HG03565 (cell line): ENCODE data around the gene TJAP1.

Source experiments
- ATAC-seq: cut with Tn5 transposase; IDR thresholded peaks from one replicate; pipeline ENCODE4 v1.9.1; 2021; ENCODE audit warnings: mild to moderate bottlenecking, moderate library complexity; ENCODE audit not compliant: unreplicated experiment

Gene TJAP1

DNA sequence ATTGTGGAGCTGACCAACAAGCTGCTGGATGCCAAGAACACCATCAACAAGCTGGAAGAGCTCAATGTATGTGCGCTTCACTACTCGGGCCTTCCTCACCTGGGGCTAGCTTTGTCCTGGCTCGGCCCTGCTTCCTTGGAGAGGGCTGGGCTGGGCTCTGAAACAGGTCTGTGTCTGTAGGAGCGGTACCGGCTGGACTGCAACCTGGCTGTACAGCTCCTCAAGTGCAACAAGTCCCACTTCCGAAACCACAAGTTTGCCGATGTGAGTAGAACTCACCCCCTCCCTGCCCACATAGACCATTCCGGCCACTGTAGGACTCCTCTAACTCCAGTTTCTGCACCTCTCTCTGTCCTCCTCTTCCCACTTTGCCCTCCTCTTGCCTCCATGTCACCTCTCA lies 26.1 kb downstream of the TJAP1 start:
- ATAC-seq = no peak

DNA sequence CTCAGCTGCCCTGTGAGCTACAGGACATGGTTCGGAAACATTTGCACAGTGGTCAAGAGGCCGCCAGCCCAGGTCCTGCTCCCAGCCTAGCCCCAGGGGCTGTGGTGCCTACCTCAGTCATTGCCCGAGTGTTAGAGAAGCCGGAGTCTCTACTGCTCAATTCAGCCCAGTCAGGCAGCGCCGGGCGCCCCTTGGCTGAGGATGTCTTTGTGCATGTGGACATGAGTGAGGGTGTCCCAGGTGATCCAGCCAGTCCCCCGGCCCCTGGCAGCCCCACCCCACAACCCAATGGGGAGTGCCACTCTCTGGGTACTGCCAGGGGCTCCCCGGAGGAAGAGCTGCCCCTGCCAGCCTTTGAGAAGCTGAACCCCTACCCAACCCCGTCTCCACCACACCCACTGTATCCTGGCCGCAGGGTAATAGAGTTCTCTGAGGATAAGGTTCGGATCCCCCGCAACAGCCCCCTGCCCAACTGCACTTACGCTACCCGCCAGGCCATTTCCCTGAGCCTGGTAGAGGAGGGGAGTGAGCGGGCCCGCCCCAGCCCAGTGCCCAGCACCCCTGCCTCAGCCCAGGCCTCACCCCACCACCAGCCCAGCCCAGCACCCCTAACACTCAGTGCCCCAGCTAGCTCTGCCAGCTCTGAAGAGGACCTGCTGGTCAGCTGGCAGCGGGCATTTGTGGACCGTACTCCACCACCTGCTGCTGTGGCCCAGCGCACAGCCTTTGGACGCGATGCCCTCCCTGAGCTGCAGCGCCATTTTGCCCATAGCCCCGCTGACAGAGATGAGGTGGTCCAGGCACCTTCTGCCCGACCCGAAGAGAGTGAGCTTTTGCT lies 27.6 kb downstream of the TJAP1 start:
- no peak for ATAC-seq

GRCh38 chr6:43505718-43506117 lies 28.3 kb downstream of the TJAP1 start:
- ATAC-seq = no peak

DNA sequence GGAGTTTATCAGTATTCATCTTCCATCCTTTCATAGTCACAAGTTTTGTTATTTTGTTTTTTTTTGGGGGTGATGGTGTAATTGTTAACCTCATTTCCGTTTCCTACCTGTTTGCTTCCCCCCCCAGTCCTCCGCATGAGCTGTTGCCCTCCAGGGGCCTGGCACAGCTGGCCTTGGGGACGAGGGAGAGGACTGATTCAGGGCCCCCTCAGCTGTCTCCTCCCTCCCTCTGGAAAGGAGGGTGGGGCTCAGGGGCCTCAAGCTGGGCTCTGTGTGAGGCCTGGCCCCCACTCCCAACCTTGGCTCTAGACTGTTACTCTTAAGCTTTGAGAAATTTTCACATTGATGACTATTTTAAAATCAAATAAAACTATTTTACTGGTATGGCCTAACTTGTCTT lies 28.8 kb downstream of the TJAP1 start:
- ATAC-seq = no peak

DNA sequence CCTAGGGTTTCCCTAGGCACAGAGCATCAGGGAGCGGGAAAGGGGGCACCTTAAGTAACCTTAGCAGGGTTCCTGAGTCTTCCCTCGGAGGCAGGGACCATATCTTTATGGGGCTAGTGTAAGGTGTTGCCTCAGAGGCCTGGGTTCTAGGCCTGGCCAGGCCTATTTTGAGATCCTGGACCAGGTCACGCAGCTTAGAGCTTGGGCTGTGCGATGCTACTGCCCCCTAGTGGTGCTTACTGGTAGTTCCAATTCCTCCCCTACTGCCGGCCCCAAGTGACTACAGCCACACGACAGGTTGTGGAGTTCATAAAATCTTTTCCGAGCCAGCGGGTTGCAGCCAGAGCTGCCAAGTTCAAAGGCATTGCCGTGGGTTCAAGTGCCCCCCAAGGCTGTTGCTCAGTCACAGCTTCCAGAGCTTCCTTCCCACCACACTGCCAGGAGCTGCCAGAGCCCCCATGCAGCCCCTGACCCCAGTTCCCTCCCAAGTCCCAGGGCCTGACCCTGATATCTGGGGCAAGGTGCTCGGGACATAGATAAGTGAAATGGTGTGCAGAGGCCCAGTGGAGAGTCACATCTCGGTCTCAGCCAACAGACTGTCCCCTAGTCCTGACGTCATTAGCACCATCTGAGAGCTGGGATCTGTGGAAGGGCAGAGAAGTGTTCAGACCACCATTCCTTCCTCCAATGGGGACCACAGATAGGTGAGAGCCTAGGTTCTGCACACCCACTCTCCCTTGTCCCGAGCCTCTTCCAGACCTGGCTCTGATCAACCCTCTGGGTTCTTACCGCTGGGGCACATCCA lies 29.5 kb downstream of the TJAP1 start:
- ATAC-seq = no peak

DNA sequence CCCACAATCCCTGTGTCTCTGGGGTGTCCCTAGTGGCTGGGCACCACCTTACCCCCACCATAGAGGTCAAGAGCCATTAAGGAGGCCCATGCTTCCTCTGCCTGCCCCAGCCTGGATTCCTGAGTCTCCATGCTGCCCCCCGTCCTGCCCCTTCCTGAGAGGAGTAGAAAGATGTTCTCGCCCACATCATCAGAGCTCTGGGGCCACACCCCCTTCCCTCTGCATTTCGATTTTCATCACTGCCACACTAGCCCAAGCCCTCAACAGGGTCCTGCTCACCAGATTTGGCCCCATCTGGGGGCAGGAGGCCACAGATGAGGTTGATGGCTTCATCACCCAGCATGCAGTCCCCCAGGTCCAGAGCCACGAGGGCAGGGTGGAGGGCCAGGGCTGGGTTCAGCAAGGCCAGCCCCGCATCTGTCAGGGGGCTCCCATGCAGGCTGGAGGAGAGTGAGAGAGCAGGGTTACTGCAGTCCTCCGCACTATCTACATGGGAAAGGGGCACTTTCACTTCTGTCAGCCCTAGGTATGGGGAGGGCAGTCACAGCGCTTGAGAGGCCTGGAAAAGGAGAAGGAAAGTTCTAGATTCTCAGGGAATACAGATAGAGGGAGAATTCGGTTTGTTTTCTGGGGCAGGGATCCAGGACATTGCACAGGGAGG lies 31.2 kb downstream of the TJAP1 start:
- no peak for ATAC-seq

- no peak for ATAC-seq
These were observed 32.0 kb downstream of the TJAP1 start for GRCh38 chr6:43509142-43509983.

DNA sequence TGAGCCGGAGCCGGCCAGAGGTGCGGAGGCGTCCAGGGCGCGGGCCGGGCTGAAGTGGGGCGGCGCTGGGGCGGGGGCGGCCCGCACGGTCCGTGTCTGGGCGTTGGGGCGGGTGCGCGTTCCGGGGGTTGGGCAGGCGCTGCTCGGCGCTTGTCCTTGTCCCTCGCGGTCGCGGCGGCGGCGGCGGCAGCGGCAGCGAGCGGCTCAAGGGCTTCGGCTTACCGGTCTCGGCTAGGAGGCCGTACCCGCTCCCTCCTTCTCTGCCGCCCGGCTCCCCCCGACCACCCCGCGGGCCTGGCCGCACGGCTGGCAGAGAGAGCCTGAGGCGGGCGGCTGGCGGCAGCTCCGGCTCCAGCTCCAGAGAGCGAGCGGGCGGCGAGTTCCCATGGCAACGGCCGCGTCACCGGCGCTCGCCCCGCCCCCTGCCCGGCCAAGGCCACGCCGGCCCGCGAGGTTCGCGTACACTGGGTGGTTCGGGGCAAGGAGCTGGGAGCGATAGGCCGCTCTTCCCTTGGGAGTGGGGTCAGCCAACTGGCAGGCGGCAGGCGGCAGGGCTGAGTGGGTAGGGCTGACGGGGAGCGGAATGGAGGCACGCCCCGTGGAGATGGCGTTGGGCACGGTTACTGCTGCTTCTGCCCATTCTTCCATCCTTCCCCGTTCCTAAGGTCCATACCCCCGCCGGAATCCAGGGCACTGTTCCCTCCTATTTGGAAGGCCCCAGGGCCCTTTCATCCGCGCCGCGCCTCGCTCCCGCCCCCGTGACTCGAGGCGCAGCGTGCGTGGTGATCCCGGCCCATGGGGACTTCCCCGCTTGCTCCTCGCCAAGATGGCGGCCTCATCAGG lies 32.8 kb downstream of the TJAP1 start, which contains the start of gene LRRC73:
Gene LRRC73 (minus strand): TSS at position 363 of the 843 bp plus-strand sequence. CDS start 561 bp downstream, outside the sequence.
- no peak for ATAC-seq

- no peak for ATAC-seq
These were observed 33.4 kb downstream of the TJAP1 start for GRCh38 chr6:43510827-43511163.

- no peak for ATAC-seq
These were observed 34.5 kb downstream of the TJAP1 start for GRCh38 chr6:43511824-43512415.

DNA sequence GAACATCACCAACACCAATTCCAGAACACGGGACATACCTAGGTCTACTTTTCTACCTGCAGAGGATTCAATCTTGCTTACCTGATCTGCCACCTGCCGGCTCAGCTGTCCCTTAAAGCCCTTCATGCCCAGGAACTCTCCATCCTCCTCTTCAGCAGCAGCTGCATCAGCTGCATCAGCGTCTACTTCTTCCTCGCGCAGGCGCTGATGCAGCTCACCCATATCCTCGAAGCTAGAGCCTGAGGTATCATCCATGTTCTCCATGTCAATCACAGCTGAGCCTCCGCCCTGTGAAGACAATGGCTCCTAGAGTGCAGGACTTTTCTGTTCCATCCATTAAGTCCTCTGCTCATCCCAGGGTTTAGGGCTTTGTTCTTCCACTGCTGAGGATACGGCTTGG lies 38.4 kb downstream of the TJAP1 start:
- ATAC-seq = no peak

DNA sequence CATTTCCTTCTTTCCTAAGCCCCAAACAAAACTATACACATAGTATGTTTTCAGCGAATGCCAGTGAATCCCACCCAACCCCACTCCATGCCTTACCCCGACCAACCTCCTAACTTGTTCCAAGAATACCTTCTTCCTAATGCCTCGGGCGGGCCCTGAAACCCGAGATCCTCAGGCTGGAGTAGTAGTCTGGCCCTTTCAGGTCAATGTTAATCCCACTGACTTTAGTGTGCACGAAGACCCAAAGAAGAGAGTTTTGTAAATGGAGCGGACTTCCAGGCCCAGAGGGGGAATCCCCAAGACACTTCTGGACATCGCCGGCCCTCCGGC lies 39.0 kb downstream of the TJAP1 start:
- no peak for ATAC-seq

DNA sequence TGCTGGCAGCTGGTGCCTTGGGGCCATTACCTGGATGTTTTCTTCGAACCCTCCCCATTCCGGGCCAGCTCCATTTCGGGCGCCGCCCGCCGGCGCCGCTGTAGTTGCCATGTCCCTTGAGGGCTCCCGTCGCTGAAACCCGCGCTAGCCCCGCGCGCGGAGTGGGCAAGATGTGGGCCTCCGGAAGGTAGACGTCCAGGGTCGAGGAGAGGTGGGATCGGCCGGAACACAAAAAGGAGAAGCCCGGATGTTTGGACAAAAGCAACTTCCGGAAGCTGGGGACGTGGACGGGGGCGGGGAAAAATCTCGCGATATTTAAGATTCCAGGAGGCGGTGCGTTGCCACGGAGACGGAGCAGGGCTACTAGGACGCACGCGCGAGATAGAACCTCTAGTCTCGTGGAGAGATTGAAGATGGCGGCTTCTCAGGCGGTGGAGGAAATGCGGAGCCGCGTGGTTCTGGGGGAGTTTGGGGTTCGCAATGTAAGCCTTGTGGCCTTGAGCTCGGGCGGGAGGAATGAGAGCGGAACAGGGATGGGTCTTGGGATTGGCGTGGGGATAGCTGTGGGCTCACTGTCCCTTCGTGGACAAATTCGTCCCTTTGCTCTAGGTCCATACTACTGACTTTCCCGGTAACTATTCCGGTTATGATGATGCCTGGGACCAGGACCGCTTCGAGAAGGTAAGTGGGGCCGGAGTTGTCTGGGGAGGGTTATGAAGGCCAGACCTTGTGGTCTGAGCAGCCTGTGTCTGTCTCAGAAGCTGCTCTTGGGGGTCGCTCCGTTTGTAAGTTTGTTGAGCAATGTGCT lies 39.5 kb downstream of the TJAP1 start, which contains the start of the genes POLR1C and YIPF3:
Gene POLR1C (plus strand): TSS at position 393 of the 808 bp plus-strand sequence. CDS start 21 bp downstream, at position 414.
Gene YIPF3 (minus strand): TSS at position 230 of the 808 bp plus-strand sequence. CDS start 119 bp downstream, at position 111.
- ATAC-seq = peak; percentile 74

GRCh38 chr6:43517505-43518357 lies 40.4 kb downstream of the TJAP1 start:
- no peak for ATAC-seq

- no peak for ATAC-seq
These were observed 42.7 kb downstream of the TJAP1 start for GRCh38 chr6:43520097-43520496.

GRCh38 chr6:43521836-43522235 lies 44.5 kb downstream of the TJAP1 start:
- no peak for ATAC-seq

DNA sequence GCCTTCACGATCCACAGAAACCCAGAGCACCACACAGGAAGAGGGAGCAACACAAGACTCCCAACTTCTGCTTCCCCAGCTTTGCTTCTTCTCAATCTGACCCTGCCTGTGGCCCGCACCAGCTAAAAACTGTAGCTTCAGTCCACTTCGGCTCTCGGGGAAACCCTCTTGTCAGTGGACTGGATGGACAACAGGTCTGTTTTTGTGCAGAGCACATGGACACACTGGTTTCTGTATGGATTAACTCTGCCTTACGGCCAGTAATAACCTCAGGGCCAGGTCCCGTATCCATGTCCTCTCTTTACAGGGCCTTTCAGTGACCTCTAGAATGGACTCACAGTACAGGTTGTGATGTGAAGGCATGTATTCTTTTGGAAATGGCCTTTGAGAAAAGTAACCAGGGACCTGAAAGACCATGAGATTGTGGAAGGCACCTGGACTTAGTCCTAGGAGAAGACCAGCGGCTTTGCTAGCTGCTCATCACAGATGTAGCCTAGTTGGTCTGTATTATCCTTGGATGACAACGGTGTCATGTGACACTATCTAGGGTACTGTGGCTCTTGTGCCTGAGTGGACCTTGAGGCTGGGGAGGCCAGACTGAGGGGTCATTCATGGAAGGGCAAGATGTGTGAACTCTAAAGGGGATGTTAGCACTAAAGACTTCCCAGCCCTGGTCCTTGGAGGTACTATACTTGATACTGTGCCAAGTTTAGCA lies 45.3 kb downstream of the TJAP1 start:
- ATAC-seq = no peak
